GM18520 (cell line): ENCODE results near the gene ATP10A.
"Not testable (repeated sequence)": the region's sequence is repeated elsewhere in the genome, so short reads cannot be mapped to it uniquely, and the experiment has no call there.

ENCODE experiments used
- ATAC-seq: cut with Tn5 transposase; IDR thresholded peaks from one replicate; pipeline ENCODE4 v1.9.1; 2021; ENCODE audit not compliant: unreplicated experiment

Gene ATP10A

GRCh38 chr15:25776071-25776746 lies 86.9 kb downstream of the ATP10A start:
- no peak for ATAC-seq

- ATAC-seq, result no peak
Measured at GRCh38 chr15:25775317-25775912, 87.7 kb downstream of the ATP10A start.

- no peak for ATAC-seq
Measured at GRCh38 chr15:25774871-25775270, 88.3 kb downstream of the ATP10A start.

- no peak for ATAC-seq
Measured at GRCh38 chr15:25773248-25773647, 89.9 kb downstream of the ATP10A start.

- ATAC-seq, result no peak
Measured at GRCh38 chr15:25772500-25772899, 90.6 kb downstream of the ATP10A start.

GRCh38 chr15:25771736-25772135 lies 91.4 kb downstream of the ATP10A start:
- ATAC-seq, result not testable (repeated sequence)

- ATAC-seq, result no peak
Measured at GRCh38 chr15:25771338-25771706, 91.8 kb downstream of the ATP10A start.

- no peak for ATAC-seq
Measured at GRCh38 chr15:25770618-25771337, 92.3 kb downstream of the ATP10A start.

GRCh38 chr15:25770031-25770430 lies 93.1 kb downstream of the ATP10A start:
- ATAC-seq, result no peak

GRCh38 chr15:25768271-25768670 lies 94.9 kb downstream of the ATP10A start:
- no peak for ATAC-seq

- no peak for ATAC-seq
Measured at GRCh38 chr15:25767356-25768151, 95.6 kb downstream of the ATP10A start.

- no peak for ATAC-seq
Measured at GRCh38 chr15:25766417-25766816, 96.7 kb downstream of the ATP10A start.

GRCh38 chr15:25764980-25765735 lies 98.0 kb downstream of the ATP10A start:
- ATAC-seq, result no peak

- no peak for ATAC-seq
Measured at GRCh38 chr15:25763954-25764353, 99.2 kb downstream of the ATP10A start.

- no peak for ATAC-seq
Measured at GRCh38 chr15:25763331-25763751, 99.8 kb downstream of the ATP10A start.

GRCh38 chr15:25761971-25762662 lies 101.0 kb downstream of the ATP10A start:
- ATAC-seq, result no peak

- ATAC-seq, result no peak
Measured at GRCh38 chr15:25759421-25759820, 103.7 kb downstream of the ATP10A start.

GRCh38 chr15:25758612-25759011 lies 104.5 kb downstream of the ATP10A start:
- not testable (repeated sequence) for ATAC-seq

GRCh38 chr15:25743548-25744275 lies 119.4 kb downstream of the ATP10A start:
- ATAC-seq, result no peak
